CD14-positive monocyte (primary cell): ENCODE measurements around the gene KIF1A. TPM values are rescaled to one million over a fixed set of nuclear protein-coding genes. Genes with fewer than 3 reads are reported as not detected.

ENCODE experiments used
- DNase-seq, 3 donors: peaks; one replicate each; pipeline ENCODE4 v3.0.0-alpha.2; 2011 to 2022
- H2AFZ ChIP-seq: 2 replicates; pipeline ENCODE4 v1.6.0; 2012; ENCODE audit warnings: mild to moderate bottlenecking, low read depth, low read length, inconsistent platforms; ENCODE audit not compliant: insufficient read depth, poor library complexity, severe bottlenecking
- H3K27ac ChIP-seq, 2 donors: 1 replicate in 1 of 2; 2 replicates in 1 of 2; pipeline ENCODE4 v1.5.1; 2012 to 2013; ENCODE audit warnings: low read length in 2 of 2, control low read depth in 1 of 2, inconsistent platforms in 1 of 2, low read depth in 1 of 2, mild to moderate bottlenecking in 1 of 2
- H3K27me3 ChIP-seq, 2 donors: one replicate each; pipeline versions ENCODE4 v1.6.0 to v1.6.1; 2011 to 2013; ENCODE audit warnings: low read length in 2 of 2; ENCODE audit not compliant: control insufficient read depth in 2 of 2, insufficient read depth in 2 of 2
- H3K36me3 ChIP-seq, 2 donors: replicated peaks in 1 of 2; 1 replicate in 1 of 2; 2 replicates in 1 of 2; pipeline versions ENCODE4 v1.5.1 to v1.6.1; 2012 to 2013; ENCODE audit warnings: low read length in 2 of 2, control low read depth in 1 of 2, inconsistent platforms in 1 of 2, mild to moderate bottlenecking in 1 of 2; ENCODE audit not compliant: insufficient read depth in 2 of 2, control insufficient read depth in 1 of 2
- H3K4me1 ChIP-seq, 2 donors: 1 replicate in 1 of 2; 2 replicates in 1 of 2; pipeline versions ENCODE4 v1.5.1 to v1.6.1; 2012 to 2013; ENCODE audit warnings: low read length in 2 of 2, control low read depth in 1 of 2, inconsistent platforms in 1 of 2, mild to moderate bottlenecking in 1 of 2, moderate library complexity in 1 of 2; ENCODE audit not compliant: insufficient read depth in 2 of 2, control insufficient read depth in 1 of 2
- H3K4me2 ChIP-seq: replicated peaks from 2 replicates; pipeline ENCODE3; 2012; ENCODE audit warnings: low read length, moderate library complexity, mild to moderate bottlenecking; ENCODE audit not compliant: poor library complexity, severe bottlenecking; ENCODE audit errors: extremely low read depth
- H3K4me3 ChIP-seq, 3 experiments: fragments of 200-600 bp in 1 of 3; sonication (generic) in 1 of 3; replicated peaks in 1 of 3; 1 replicate in 2 of 3; 2 replicates in 1 of 3; pipeline ENCODE4 v1.5.1; 2011 to 2013; ENCODE audit warnings: low read length in 3 of 3, mild to moderate bottlenecking in 3 of 3, control low read depth in 2 of 3, low read depth in 2 of 3, inconsistent platforms in 1 of 3, moderate library complexity in 1 of 3
- H3K79me2 ChIP-seq: 2 replicates; pipeline ENCODE4 v1.6.0; 2012; ENCODE audit warnings: mild to moderate bottlenecking, control low read depth, inconsistent platforms, low read length, moderate library complexity; ENCODE audit not compliant: insufficient read depth
- H3K9ac ChIP-seq: 2 replicates; pipeline ENCODE4 v1.6.0; 2017; ENCODE audit warnings: low read length, mild to moderate bottlenecking; ENCODE audit not compliant: insufficient read depth, poor library complexity, severe bottlenecking
- H3K9me3 ChIP-seq, 2 donors: replicated peaks in 1 of 2; 1 replicate in 1 of 2; 2 replicates in 1 of 2; pipeline versions ENCODE4 v1.5.1 to v1.6.1; 2012 to 2013; ENCODE audit warnings: low read length in 2 of 2, control low read depth in 1 of 2; ENCODE audit not compliant: control insufficient read depth in 1 of 2, insufficient read depth in 1 of 2
- H4K20me1 ChIP-seq: 2 replicates; pipeline ENCODE4 v1.6.0; 2012; ENCODE audit warnings: mild to moderate bottlenecking, low read length, control low read depth, moderate library complexity; ENCODE audit not compliant: insufficient read depth
- H3K27ac Mint-ChIP-seq, 7 donors: one replicate each; pipeline ENCODE4 v1.8.0; 2020; ENCODE audit warnings: mild to moderate bottlenecking in 7 of 7, mixed read lengths in 7 of 7, moderate library complexity in 6 of 7, inconsistent platforms in 2 of 7
- H3K27me3 Mint-ChIP-seq, 3 donors: one replicate each; pipeline ENCODE4 v1.8.0; 2021 to 2022; ENCODE audit warnings: low read depth in 3 of 3, mild to moderate bottlenecking in 3 of 3, mixed read lengths in 3 of 3, moderate library complexity in 3 of 3, inconsistent platforms in 1 of 3
- H3K36me3 Mint-ChIP-seq, 2 donors: one replicate each; pipeline ENCODE4 v1.8.0; 2020; ENCODE audit warnings: mixed read lengths in 2 of 2, inconsistent platforms in 1 of 2, mild to moderate bottlenecking in 1 of 2
- H3K4me1 Mint-ChIP-seq: one replicate; pipeline ENCODE4 v1.8.0; 2020; ENCODE audit warnings: mild to moderate bottlenecking, mixed read lengths
- H3K4me3 Mint-ChIP-seq, 2 donors: one replicate each; pipeline ENCODE4 v1.8.0; 2020; ENCODE audit warnings: mild to moderate bottlenecking in 2 of 2, mixed read lengths in 2 of 2, moderate library complexity in 1 of 2
- H3K9me3 Mint-ChIP-seq, 7 donors: one replicate each; pipeline ENCODE4 v1.8.0; 2020 to 2022; ENCODE audit warnings: mixed read lengths in 7 of 7, mild to moderate bottlenecking in 6 of 7, moderate library complexity in 6 of 7, inconsistent platforms in 2 of 7
- CTCF ChIP-seq: fragments of 200-600 bp; IDR thresholded peaks from one replicate; pipeline ENCODE4 v1.8.0; 2022; ENCODE audit warnings: antibody characterized with exemption, mild to moderate bottlenecking
- WGBS: methylation state at CpG from one replicate; pipeline ENCODE4 v1.1.5; 2013; ENCODE audit warnings: missing lambda C conversion rate; ENCODE audit not compliant: insufficient coverage; 5-methylcytosine and 5-hydroxymethylcytosine counted together
- intact Hi-C, 2 donors: fragments of 100-400 bp; cut with micrococcal nuclease; formaldehyde crosslinking; loops; one replicate each; pipeline versions ENCODE4 v1.15.0 to v1.15.1; 2023
- polyA plus RNA-seq, 3 donors: library from polyadenylated mRNA; depleted of rRNA in 1 of 3; unstranded in 2 of 3; stranded (reverse) in 1 of 3; fragments of 300-500 nt in 2 of 3; fragments of >200 nt in 1 of 3; fragmentation: Illumina TruSeq in 2 of 3; gene quantifications; 1 replicate in 2 of 3; 2 replicates in 1 of 3; pipeline ENCODE4 v1.2.3, GENCODE V29; 2012 to 2021

Gene KIF1A
- polyA plus RNA-seq, 3 donors: not detected

GRCh38 chr2:240722376-240722775, 97.6 kb downstream of the KIF1A start:
- H3K27me3 ChIP-seq: no peaks in the 10 kb centered on the region
- Mint-ChIP-seq H3K27ac (no peak overlapping the region), H3K36me3 (no peaks in the 10 kb centered on the region), H3K9me3 (peaks cover 0 to 2% (median 0%) of the 10 kb centered on the region in 7 donors), H3K4me3 (no peak overlapping the region), H3K27me3 (peaks cover 0 to 3% (median 0%) of the 10 kb centered on the region in 3 donors), H3K4me1 (no peaks in the 10 kb centered on the region)
- H4K20me1 ChIP-seq: no peaks in the 10 kb centered on the region
- no peak overlapping the region for H3K27ac ChIP-seq
- H3K9me3 ChIP-seq: no peaks in the 10 kb centered on the region
- no peak overlapping the region for H2AFZ ChIP-seq
- intact Hi-C loops: no loop called here
- WGBS: 96% methylated on average over 16 of the region's 16 CpGs
- H3K36me3 ChIP-seq: no peaks in the 10 kb centered on the region
- no peak overlapping the region for H3K4me2 ChIP-seq
- TF ChIP-seq CTCF: no peak
- H3K9ac ChIP-seq: no peak overlapping the region
- H3K79me2 ChIP-seq: no peaks in the 10 kb centered on the region
- no peak overlapping the region for H3K4me3 ChIP-seq
- H3K4me1 ChIP-seq: no peaks in the 10 kb centered on the region
- DNase-seq: no peak

- no peak overlapping the region for H2AFZ ChIP-seq
- Mint-ChIP-seq H3K4me1 (no peaks in the 10 kb centered on the region), H3K36me3 (no peaks in the 10 kb centered on the region), H3K4me3 (no peak overlapping the region), H3K27me3 (peaks cover 0 to 3% (median 0%) of the 10 kb centered on the region in 3 donors), H3K9me3 (peaks cover 0 to 2% (median 0%) of the 10 kb centered on the region in 7 donors), H3K27ac (no peak overlapping the region)
- H3K27ac ChIP-seq: no peak overlapping the region
- intact Hi-C loops: no loop called here
- H3K4me3 ChIP-seq: no peak overlapping the region
- no peaks in the 10 kb centered on the region for H3K9me3 ChIP-seq
- no peak overlapping the region for H3K4me2 ChIP-seq
- H3K9ac ChIP-seq: no peak overlapping the region
- no peak for DNase-seq
- no peak for TF ChIP-seq CTCF
- no peaks in the 10 kb centered on the region for H3K79me2 ChIP-seq
- no peaks in the 10 kb centered on the region for H4K20me1 ChIP-seq
- no peaks in the 10 kb centered on the region for H3K4me1 ChIP-seq
- H3K27me3 ChIP-seq: no peaks in the 10 kb centered on the region
- WGBS: 95% methylated on average over 19 of the region's 20 CpGs
- no peaks in the 10 kb centered on the region for H3K36me3 ChIP-seq
These were observed 98.3 kb downstream of the KIF1A start for GRCh38 chr2:240721596-240722180.
